Thyroid gland (tissue), 4 donors: Measurements from ENCODE around the gene NENF.

Experiments
- CTCF ChIP-seq, 6 experiments: fragments of 200-600 bp in 3 of 6; fragments of 450-650 bp in 3 of 6; sonication (generic) in 3 of 6; IDR thresholded peaks; one replicate each; pipeline ENCODE4 v1.5.1; 2016 to 2019; ENCODE audit warnings: antibody characterized with exemption in 6 of 6, mild to moderate bottlenecking in 2 of 6, inconsistent platforms in 1 of 6, moderate library complexity in 1 of 6
- POLR2A ChIP-seq, 2 donors: fragments of 450-650 bp; IDR thresholded peaks; one replicate each; pipeline ENCODE4 v1.6.1; 2017; ENCODE audit warnings: antibody characterized with exemption in 2 of 2, mild to moderate bottlenecking in 2 of 2, moderate library complexity in 1 of 2

- TF ChIP-seq CTCF (IDR thresholded peaks at IDR 0.05) (no peak), POLR2A (IDR thresholded peaks at IDR 0.05) (no peak)
These were observed 54.6 kb downstream of the NENF start for GRCh38 chr1:212487286-212487685.
